Spleen (tissue), 13 donors: ENCODE results near the gene SSB. TPM values are rescaled to one million over a fixed set of nuclear protein-coding genes. Genes with fewer than 3 reads are reported as not detected.
A peak's percentile ranks its signal among the peaks of the same experiment; 100 is the strongest.

Experiments
- DNase-seq: peaks from one replicate; pipeline ENCODE4 v3.0.0-alpha.2; 2020
- H3K27ac ChIP-seq, 8 donors: fragments of 200-600 bp; sonication (generic) in 7 of 8; 1 replicate in 4 of 8; 2 replicates in 4 of 8; pipeline versions ENCODE4 v1.5.0 to v1.8.0; 2016 to 2021; ENCODE audit warnings: inconsistent platforms in 4 of 8, mild to moderate bottlenecking in 4 of 8, moderate library complexity in 1 of 8
- H3K27me3 ChIP-seq, 7 donors: fragments of 200-600 bp; sonication (generic) in 6 of 7; replicated peaks in 1 of 7; 1 replicate in 4 of 7; 2 replicates in 3 of 7; pipeline versions ENCODE4 v1.5.0 to v1.8.0; 2016 to 2021; ENCODE audit warnings: inconsistent platforms in 3 of 7, mild to moderate bottlenecking in 1 of 7
- H3K36me3 ChIP-seq, 6 donors: fragments of 200-600 bp; sonication (generic) in 5 of 6; 1 replicate in 4 of 6; 2 replicates in 2 of 6; pipeline versions ENCODE4 v1.5.0 to v1.8.0; 2016 to 2021; ENCODE audit warnings: inconsistent platforms in 2 of 6
- H3K4me1 ChIP-seq, 6 donors: fragments of 200-600 bp; sonication (generic) in 5 of 6; 1 replicate in 3 of 6; 2 replicates in 3 of 6; pipeline versions ENCODE4 v1.5.0 to v1.8.0; 2016 to 2021; ENCODE audit warnings: inconsistent platforms in 3 of 6
- H3K4me3 ChIP-seq, 8 donors: fragments of 200-600 bp; sonication (generic) in 7 of 8; 1 replicate in 4 of 8; 2 replicates in 4 of 8; pipeline versions ENCODE4 v1.5.0 to v1.8.0; 2016 to 2021; ENCODE audit warnings: inconsistent platforms in 4 of 8, mild to moderate bottlenecking in 4 of 8, moderate library complexity in 2 of 8
- H3K9me3 ChIP-seq, 8 donors: fragments of 200-600 bp; sonication (generic) in 7 of 8; 1 replicate in 4 of 8; 2 replicates in 4 of 8; pipeline versions ENCODE4 v1.5.0 to v1.8.0; 2016 to 2021; ENCODE audit warnings: inconsistent platforms in 4 of 8
- CTCF ChIP-seq, 11 experiments: fragments of 200-600 bp in 7 of 11; fragments of 450-650 bp in 4 of 11; sonication (generic) in 4 of 11; IDR thresholded peaks in 8 of 11; conservative IDR thresholded peaks in 3 of 11; 1 replicate in 7 of 11; 2 replicates in 4 of 11; pipeline versions ENCODE4 v1.4.0 to v1.8.0; 2016 to 2021; ENCODE audit warnings: antibody characterized with exemption in 11 of 11, inconsistent platforms in 4 of 11, mild to moderate bottlenecking in 1 of 11
- POLR2A ChIP-seq, 3 donors: fragments of 450-650 bp; IDR thresholded peaks; one replicate each; pipeline ENCODE4 v1.5.1; 2017; ENCODE audit warnings: antibody characterized with exemption in 3 of 3, mild to moderate bottlenecking in 1 of 3
- POLR2AphosphoS5 ChIP-seq, 3 donors: sonication (generic); formaldehyde crosslinking; IDR thresholded peaks; one replicate each; pipeline ENCODE4 v1.5.1; 2017; ENCODE audit warnings: antibody characterized with exemption in 3 of 3
- WGBS, 5 donors: extraction: QIAGEN DNeasy Blood & Tissue Kit in 3 of 5; methylation state at CpG; one replicate each; pipeline versions ENCODE4 v1.1.5 to v1.1.7; 2013 to 2018; 5-methylcytosine and 5-hydroxymethylcytosine counted together
- intact Hi-C: fragments of 100-400 bp; cut with DNase I; formaldehyde crosslinking; loops from one replicate; pipeline ENCODE4 v1.15.0; 2023; ENCODE audit warnings: low total_unique reads
- long read RNA-seq, 2 donors: transcript quantifications; one replicate each; lab custom pipeline, GENCODE V29; 2026
- polyA plus RNA-seq, 3 donors: library from polyadenylated mRNA; stranded (reverse); fragments of 200-250 nt; gene quantifications; one replicate each; pipeline ENCODE4 v1.2.1, GENCODE V29; 2013
- total RNA-seq, 7 donors: library from RNA; depleted of rRNA in 3 of 7; stranded (reverse); fragments of >200 nt in 3 of 7; fragmentation: NEBNext Ultra II Directional in 4 of 7; extraction: Animal tissue kit (Norgen Biotek cat#: 25700) in 4 of 7; gene quantifications; one replicate each; pipeline versions ENCODE4 v1.1.0 to v1.2.1, GENCODE V29; 2016 to 2021
- donor health status: healthy with polysubstance abuse.
- donor health status: DM: no; HTN: no; CAD: no; lungs with moderate emphysema.
- donor health status: DM: no; HTN: no; CAD: no.
- donor health status: Bipolar disorder and iron deficiency.
- donor health status: healthy.
- donor health status: DM: no; HTN: no; CAD: no.
- donor health status: DM: yes; HTN: yes; CAD: no.

SSB gene
- total RNA-seq (100 to 1,000 TPM in 1 of 7 donors, 10 to 100 TPM in 6; 55.1 to 103 (median 73.2) TPM), polyA plus RNA-seq (10 to 100 TPM; 71.9 to 94.2 (median 80.6) TPM)
- long read RNA-seq, donor 1, transcript SSB-206 (4 exons, 619 nt), result minor isoform, 9 of 125 reads
- long read RNA-seq, donor 1, transcript SSB-201 (12 exons, 1,709 nt), result major isoform, 34 of 125 reads
- long read RNA-seq, donor 1, partial matches to known transcripts, result 78 of 125 reads
- long read RNA-seq, donor 1, other reads (novel, unspliced or antisense), result 0 of 125 reads
- long read RNA-seq, donor 2, transcript SSB-201 (12 exons, 1,709 nt), result major isoform, 20 of 112 reads
- long read RNA-seq, donor 2, partial matches to known transcripts, result 87 of 112 reads
- long read RNA-seq, donor 2, other reads (novel, unspliced or antisense), result 0 of 112 reads

GRCh38 chr2:169798718-169799592, at the start of gene SSB:
TSS of gene SSB (plus strand) at chr2:169798871. CDS start at chr2:169800961, 2,090 bp downstream.
- H3K4me3 ChIP-seq, result peak within 1 kb of the TSS; percentile 62 to 90 (median 74)
- intact Hi-C loops, result no loop called here
- no peaks in the 10 kb centered on the region for H3K27me3 ChIP-seq
- DNase-seq, result peak; percentile 98
- peaks cover 0 to 33% (median 18%) of the 10 kb centered on the region in 6 donors for H3K36me3 ChIP-seq
- 0 to 1% (median 0%) methylated on average over 45 to 67 of the region's 67 CpGs for WGBS, 5 donors
- TF ChIP-seq CTCF (IDR thresholded peaks at IDR 0.05 in 8 of 11, conservative IDR thresholded peaks at IDR 0.05 in 3 of 11), result no peak
- TF ChIP-seq POLR2A (IDR thresholded peaks at IDR 0.05), result peak; percentile 15 to 69 (median 34)
- peak; percentile 93 to 95 (median 94) for TF ChIP-seq POLR2AphosphoS5 (IDR thresholded peaks at IDR 0.05)
- H3K27ac ChIP-seq, result peak within 1 kb of the TSS; percentile 45 to 93 (median 90)
- no peaks in the 10 kb centered on the region for H3K9me3 ChIP-seq
- H3K4me1 ChIP-seq, result peaks cover 6 to 56% (median 39%) of the 10 kb centered on the region in 6 donors

- Histone ChIP-seq H3K9me3 (no peaks in the 10 kb centered on the region), H3K27me3 (no peaks in the 10 kb centered on the region), H3K36me3 (no peaks in the 10 kb centered on the region), H3K4me1 (no peaks in the 10 kb centered on the region), H3K27ac (no peak overlapping the region), H3K4me3 (no peak overlapping the region)
- WGBS, 5 donors, result 88 to 96% (median 92%) methylated on average over 3 of the region's 3 CpGs
- intact Hi-C loops, result no loop called here
- no peak for TF ChIP-seq POLR2AphosphoS5 (IDR thresholded peaks at IDR 0.05)
- no peak for TF ChIP-seq POLR2A (IDR thresholded peaks at IDR 0.05)
- TF ChIP-seq CTCF (IDR thresholded peaks at IDR 0.05 in 8 of 11, conservative IDR thresholded peaks at IDR 0.05 in 3 of 11), result no peak
- DNase-seq, result no peak
These were observed 45.9 kb upstream of the SSB start for GRCh38 chr2:169752752-169753151.

- Histone ChIP-seq H3K9me3 (no peaks in the 10 kb centered on the region), H3K4me1 (no peaks in the 10 kb centered on the region), H3K36me3 (no peaks in the 10 kb centered on the region), H3K27me3 (no peaks in the 10 kb centered on the region), H3K4me3 (no peak overlapping the region), H3K27ac (no peak overlapping the region)
- 74 to 83% (median 77%) methylated on average over 6 of the region's 6 CpGs for WGBS, 5 donors
- TF ChIP-seq CTCF (IDR thresholded peaks at IDR 0.05 in 8 of 11, conservative IDR thresholded peaks at IDR 0.05 in 3 of 11), result no peak
- intact Hi-C loops, result no loop called here
- DNase-seq, result no peak
These were observed 43.4 kb upstream of the SSB start for GRCh38 chr2:169755083-169755870.
